Activated CD8-positive, alpha-beta memory T cell treated with anti-CD3 and anti-CD28 coated beads for 36 hours (primary cell): ENCODE results near the gene LTO1. TPM values are rescaled to one million over a fixed set of nuclear protein-coding genes. Genes with fewer than 3 reads are reported as not detected.

Source experiments
- CTCF ChIA-PET: fragments of 350-600 bp; sonication (Branson Sonifier 250); formaldehyde crosslinking; loops from one replicate; lab custom pipeline; 2021; ENCODE audit warnings: antibody characterized with exemption; lab: Charles Lee
- POLR2A ChIA-PET: fragments of 350-600 bp; sonication (Branson Sonifier 250); formaldehyde crosslinking; loops from one replicate; lab custom pipeline; 2021; ENCODE audit warnings: antibody characterized with exemption; lab: Charles Lee
- total RNA-seq, 2 experiments: library from RNA; stranded (reverse); gene quantifications; one replicate each; pipeline ENCODE4 v1.2.3, GENCODE V29; 2021

LTO1 gene
- 10 to 100 TPM; 23.6 to 24.8 TPM for total RNA-seq

GRCh38 chr11:69674886-69675714, at the start of gene LTO1:
Gene LTO1 (minus strand): TSS chr11:69675353. CDS start chr11:69675239, 114 bp downstream.
- POLR2A ChIA-PET = interaction anchor here (0.6 to 1.1 kb wide), 3 partner anchors 36 to 836 kb away, joined by 3 to 4 read pairs (median 3); no protein-coding TSS in a partner anchor
- CTCF ChIA-PET = interaction anchor here (1.3 to 1.6 kb wide), 3 partner anchors 12 to 244 kb away, joined by 3 to 4 read pairs (median 3); no protein-coding TSS in a partner anchor

- ChIA-PET POLR2A (no interaction called here), CTCF (no interaction called here)
These were observed 46.6 kb upstream of the LTO1 start for GRCh38 chr11:69721745-69722144.

GRCh38 chr11:69721106-69721505, 46.0 kb upstream of the LTO1 start:
- ChIA-PET POLR2A (no interaction called here), CTCF (no interaction called here)

GRCh38 chr11:69718912-69719311, 43.8 kb upstream of the LTO1 start:
- ChIA-PET POLR2A (no interaction called here), CTCF (no interaction called here)

- POLR2A ChIA-PET = no interaction called here
- CTCF ChIA-PET = no interaction called here
These were observed 43.0 kb upstream of the LTO1 start for GRCh38 chr11:69718147-69718546.

- ChIA-PET POLR2A (no interaction called here), CTCF (no interaction called here)
These were observed 42.0 kb upstream of the LTO1 start for GRCh38 chr11:69716891-69717747.

GRCh38 chr11:69716099-69716498, 40.9 kb upstream of the LTO1 start:
- ChIA-PET CTCF (no interaction called here), POLR2A (no interaction called here)

GRCh38 chr11:69715446-69715845, 40.3 kb upstream of the LTO1 start:
- CTCF ChIA-PET = no interaction called here
- POLR2A ChIA-PET = no interaction called here

GRCh38 chr11:69711822-69712801, 37.0 kb upstream of the LTO1 start:
- CTCF ChIA-PET = interaction anchor here (0.6 to 1.2 kb wide), 3 partner anchors 12 to 123 kb away, joined by 3 read pairs; no protein-coding TSS in a partner anchor
- POLR2A ChIA-PET = no interaction called here

- ChIA-PET CTCF (interaction anchor here (0.6 kb wide), 1 partner anchor 23 kb away, joined by 4 read pairs; no protein-coding TSS in a partner anchor), POLR2A (no interaction called here)
These were observed 33.7 kb upstream of the LTO1 start for GRCh38 chr11:69708736-69709401.

- CTCF ChIA-PET = interaction anchor here (0.6 kb wide), 1 partner anchor 21 kb away, joined by 6 read pairs; no protein-coding TSS in a partner anchor
- POLR2A ChIA-PET = no interaction called here
These were observed 32.0 kb upstream of the LTO1 start for GRCh38 chr11:69707176-69707575.

GRCh38 chr11:69705901-69706787, 31.0 kb upstream of the LTO1 start:
- ChIA-PET CTCF (interaction anchor here (0.6 kb wide), 2 partner anchors 20 to 118 kb away, joined by 3 to 6 read pairs; no protein-coding TSS in a partner anchor), POLR2A (no interaction called here)

- ChIA-PET POLR2A (no interaction called here), CTCF (no interaction called here)
These were observed 30.2 kb upstream of the LTO1 start for GRCh38 chr11:69705351-69705811.

GRCh38 chr11:69704508-69705253, 29.5 kb upstream of the LTO1 start:
- CTCF ChIA-PET = interaction anchor here (0.6 kb wide), 1 partner anchor 9 kb away, joined by 3 read pairs; no protein-coding TSS in a partner anchor
- POLR2A ChIA-PET = no interaction called here

GRCh38 chr11:69703768-69704507, 28.8 kb upstream of the LTO1 start, which contains the start of gene FGF19:
Gene FGF19 (minus strand): TSS chr11:69704022. CDS start chr11:69703876, 146 bp downstream.
- CTCF ChIA-PET = interaction anchor here (0.6 kb wide), 1 partner anchor 1952 kb away, joined by 4 read pairs; no protein-coding TSS in a partner anchor
- POLR2A ChIA-PET = no interaction called here

- ChIA-PET CTCF (interaction anchor here (0.6 kb wide), 1 partner anchor 1952 kb away, joined by 4 read pairs; no protein-coding TSS in a partner anchor), POLR2A (no interaction called here)
These were observed 28.3 kb upstream of the LTO1 start for GRCh38 chr11:69703453-69703767.
